LNCAP (cell line): ENCODE measurements around the gene B3GALNT1.

Experiments
- TF ChIP-seq, protein P1 (sequence below): fragments of 450-650 bp; IDR thresholded peaks from 2 replicates; pipeline ENCODE4 v1.5.1; 2017; ENCODE audit warnings: mild to moderate bottlenecking

Gene B3GALNT1

DNA sequence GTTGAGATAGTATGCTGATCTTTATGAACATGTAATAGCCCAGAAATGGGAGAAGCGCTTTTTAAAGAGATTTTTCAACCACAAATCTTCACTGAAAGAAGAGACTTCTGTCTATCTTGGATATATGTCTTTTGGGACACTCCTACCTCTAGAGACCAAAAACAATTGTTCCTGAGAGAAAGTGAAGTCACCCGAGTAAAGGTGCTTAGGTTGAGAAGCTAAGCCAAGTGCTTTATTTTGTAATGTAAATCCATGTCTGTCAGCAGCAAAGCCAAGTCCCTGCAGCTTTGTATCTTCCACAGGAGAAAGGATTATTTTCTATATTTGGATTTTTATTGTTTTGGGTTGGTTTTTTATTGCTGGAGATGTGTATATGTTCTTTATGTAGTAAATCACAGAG lies 32.1 kb upstream of the B3GALNT1 start:
- TF ChIP-seq, protein P1, sequence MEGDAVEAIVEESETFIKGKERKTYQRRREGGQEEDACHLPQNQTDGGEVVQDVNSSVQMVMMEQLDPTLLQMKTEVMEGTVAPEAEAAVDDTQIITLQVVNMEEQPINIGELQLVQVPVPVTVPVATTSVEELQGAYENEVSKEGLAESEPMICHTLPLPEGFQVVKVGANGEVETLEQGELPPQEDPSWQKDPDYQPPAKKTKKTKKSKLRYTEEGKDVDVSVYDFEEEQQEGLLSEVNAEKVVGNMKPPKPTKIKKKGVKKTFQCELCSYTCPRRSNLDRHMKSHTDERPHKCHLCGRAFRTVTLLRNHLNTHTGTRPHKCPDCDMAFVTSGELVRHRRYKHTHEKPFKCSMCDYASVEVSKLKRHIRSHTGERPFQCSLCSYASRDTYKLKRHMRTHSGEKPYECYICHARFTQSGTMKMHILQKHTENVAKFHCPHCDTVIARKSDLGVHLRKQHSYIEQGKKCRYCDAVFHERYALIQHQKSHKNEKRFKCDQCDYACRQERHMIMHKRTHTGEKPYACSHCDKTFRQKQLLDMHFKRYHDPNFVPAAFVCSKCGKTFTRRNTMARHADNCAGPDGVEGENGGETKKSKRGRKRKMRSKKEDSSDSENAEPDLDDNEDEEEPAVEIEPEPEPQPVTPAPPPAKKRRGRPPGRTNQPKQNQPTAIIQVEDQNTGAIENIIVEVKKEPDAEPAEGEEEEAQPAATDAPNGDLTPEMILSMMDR = no peak

DNA sequence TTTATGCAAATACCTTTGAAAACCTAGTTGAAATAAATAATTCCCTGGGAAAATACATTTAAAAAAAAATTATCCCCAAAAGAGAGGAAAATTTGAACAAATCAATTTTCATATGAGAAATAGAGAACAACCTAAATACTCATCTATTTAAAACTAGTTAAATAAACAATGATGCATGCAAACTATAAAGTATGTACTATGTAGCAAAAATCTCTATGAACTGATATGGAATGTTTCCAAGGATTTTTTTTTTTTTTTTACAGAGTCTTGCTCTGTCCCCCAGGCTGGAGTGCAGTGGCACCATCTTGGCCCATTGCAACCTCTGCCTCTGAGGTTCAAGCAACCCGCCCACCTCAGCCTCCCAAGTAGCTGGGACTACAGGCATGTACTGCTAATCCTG lies 27.2 kb upstream of the B3GALNT1 start:
- TF ChIP-seq, protein P1 = no peak

DNA sequence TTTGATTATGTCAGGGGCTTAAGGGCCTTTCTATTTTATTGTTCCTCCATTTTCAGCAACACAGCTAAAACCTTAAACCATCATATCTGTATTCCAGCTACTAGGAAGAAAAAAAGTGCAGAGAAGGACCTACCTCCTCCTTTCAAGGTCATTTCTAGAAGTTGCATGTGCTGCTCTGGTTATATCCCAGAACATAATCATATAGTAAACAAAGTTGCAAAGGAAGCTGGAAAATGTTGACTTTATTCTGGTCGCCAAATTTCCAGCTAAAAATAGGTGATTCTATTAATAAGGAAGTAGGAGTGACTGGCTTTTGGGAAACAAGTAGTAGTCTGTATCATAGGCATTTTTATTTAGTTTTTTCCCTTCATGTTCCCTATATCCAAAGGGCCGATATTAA lies 21.3 kb upstream of the B3GALNT1 start:
- TF ChIP-seq, protein P1 = no peak

DNA sequence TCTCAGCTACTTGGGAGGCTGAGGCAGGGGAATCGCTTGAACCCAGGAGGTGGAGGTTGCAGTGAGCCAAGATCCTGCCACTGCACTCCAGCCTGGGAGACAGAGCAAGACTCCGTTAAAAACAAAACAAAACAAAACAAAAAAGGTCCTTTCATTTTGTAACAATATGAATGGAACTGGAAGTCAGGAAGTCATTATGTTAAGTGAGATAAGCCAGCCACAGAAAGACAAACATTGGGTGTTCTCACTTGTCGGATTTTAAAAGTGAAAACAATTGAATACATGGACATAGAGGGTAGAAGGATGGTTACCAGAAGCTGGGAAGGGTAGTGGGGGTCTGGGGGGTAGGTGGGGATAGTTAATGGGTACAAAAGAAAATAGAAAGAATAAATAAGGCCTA lies 12.5 kb upstream of the B3GALNT1 start:
- TF ChIP-seq, protein P1 = no peak

DNA sequence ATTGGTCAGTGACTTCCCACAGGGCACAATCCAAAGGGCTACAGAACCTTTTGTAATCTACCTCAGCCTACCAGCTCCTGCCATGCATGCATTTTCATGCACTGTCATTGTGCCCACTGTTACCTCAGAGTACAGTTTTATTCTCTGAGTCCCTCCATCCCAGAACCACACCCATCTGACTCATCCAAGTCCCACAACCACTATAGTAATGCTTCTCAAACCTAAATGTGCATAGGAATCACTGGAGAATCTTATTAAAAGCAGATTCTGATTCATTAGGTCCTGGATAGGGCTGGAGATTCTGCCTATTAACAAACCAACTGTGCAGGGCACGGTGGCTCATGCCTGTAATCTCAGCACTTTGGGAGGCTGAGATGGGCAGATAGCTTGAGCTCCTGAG lies 3.7 kb upstream of the B3GALNT1 start:
- TF ChIP-seq, protein P1 = no peak

DNA sequence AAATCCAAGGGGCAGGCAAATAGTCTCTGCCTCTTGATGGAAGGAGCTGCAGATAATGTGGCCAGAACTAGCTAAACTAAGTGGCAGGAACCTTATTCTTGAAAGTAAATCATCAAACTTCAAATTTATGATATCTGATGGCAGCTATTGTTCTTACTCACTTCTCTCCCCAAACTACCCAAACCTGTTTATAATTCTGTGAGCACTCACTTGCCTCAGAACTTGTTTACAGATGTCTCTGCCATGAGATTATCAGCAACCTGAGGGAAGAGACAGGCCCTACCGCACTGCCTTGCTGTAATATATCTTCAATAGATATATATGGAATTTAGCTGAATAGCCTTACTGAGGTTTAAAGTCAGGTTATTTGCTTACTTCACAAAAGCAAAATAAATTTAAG lies 2.2 kb upstream of the B3GALNT1 start:
- TF ChIP-seq, protein P1 = no peak

DNA sequence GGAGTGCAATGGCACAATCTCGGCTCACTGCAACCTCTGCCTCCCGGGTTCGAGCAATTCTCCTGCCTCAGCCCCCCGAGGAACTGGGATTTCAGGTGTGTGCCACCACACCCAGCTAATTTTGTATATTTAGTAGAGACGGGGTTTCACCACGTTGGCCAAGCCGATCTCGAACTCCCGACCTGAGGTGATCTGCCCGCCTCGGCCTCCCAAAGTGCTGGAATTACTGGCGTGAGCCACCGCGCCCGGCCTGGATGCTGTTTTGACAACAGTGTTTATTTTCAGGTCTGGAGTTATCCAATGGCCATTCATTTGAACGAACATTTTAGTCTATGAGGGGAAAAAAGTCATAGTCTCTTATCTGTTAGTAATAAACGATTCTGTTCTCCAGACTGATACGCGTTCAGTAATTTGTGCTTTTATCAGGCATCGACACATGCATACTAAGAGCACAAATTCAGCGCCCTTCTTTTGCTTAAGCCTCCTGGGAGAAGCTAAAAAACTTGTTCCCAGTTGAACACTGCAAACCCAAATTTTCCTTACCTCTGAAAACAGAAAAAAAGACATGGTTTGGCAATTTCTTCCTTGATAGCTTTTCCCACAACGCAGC lies 1.3 kb downstream of the B3GALNT1 start:
- TF ChIP-seq, protein P1 = no peak

DNA sequence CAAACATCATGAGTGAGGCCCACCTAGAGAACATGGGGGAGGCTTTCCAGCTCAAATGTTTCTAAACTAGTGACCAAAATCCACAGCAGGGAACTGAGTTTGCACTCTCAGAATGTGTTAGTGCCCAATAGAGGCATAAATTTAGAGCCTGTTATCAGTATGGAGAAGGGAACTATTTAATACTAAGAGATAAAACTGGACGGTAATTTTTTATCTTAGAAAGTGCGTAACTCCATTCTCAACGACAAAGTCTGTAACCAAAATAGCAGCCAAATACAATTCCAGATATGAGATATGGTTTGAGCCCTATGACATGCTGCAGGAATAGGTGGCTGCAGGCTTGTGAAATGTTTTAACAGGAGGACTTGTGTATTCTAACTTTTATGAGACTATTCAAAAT lies 3.5 kb downstream of the B3GALNT1 start:
- TF ChIP-seq, protein P1 = no peak
